Measurements from ENCODE around the gene ZNF223. TPM values are rescaled to one million over a fixed set of nuclear protein-coding genes. Genes with fewer than 3 reads are reported as not detected.

ZNF223 gene
- total RNA-seq, 2 donors from 2014 or later: 0.81 to 2.5 TPM

GRCh38 chr19:44093931-44094765, 42.3 kb downstream of the ZNF223 start, which contains the start of gene ZNF224:
Gene ZNF224 (plus strand): TSS chr19:44094361. CDS start chr19:44097874, 3,513 bp downstream.
- H3K36me3 Mint-ChIP-seq (ENCODE audit: insufficient read depth in 2 of 2): peaks cover 10 to 29% of the 10 kb centered on the region in 2 donors
- DNase-seq (peak; percentile 84 to 85), ATAC-seq (replicated peaks in 1 of 2) (peak; percentile 89 to 94)
- H3K27me3 Mint-ChIP-seq (ENCODE audit: low read depth): no peaks in the 10 kb centered on the region
- peaks cover 22% of the 10 kb centered on the region for H3K4me1 Mint-ChIP-seq (ENCODE audit: low read depth)
- peak within 1 kb of the TSS; percentile 97 to 98 for H3K4me3 Mint-ChIP-seq
- peak within 1 kb of the TSS; percentile 93 for H3K27ac Mint-ChIP-seq
- peaks cover 2 to 5% of the 10 kb centered on the region in 2 donors for H3K9me3 Mint-ChIP-seq

GRCh38 chr19:44107751-44108150, 55.9 kb downstream of the ZNF223 start:
- H3K27me3 Mint-ChIP-seq (ENCODE audit: low read depth): no peaks in the 10 kb centered on the region
- H3K4me1 Mint-ChIP-seq (ENCODE audit: low read depth): peaks cover 8% of the 10 kb centered on the region
- H3K9me3 Mint-ChIP-seq: peaks cover 21 to 35% of the 10 kb centered on the region in 2 donors
- peaks cover 43 to 71% of the 10 kb centered on the region in 2 donors for H3K36me3 Mint-ChIP-seq (ENCODE audit: insufficient read depth in 2 of 2)
- ATAC-seq (replicated peaks in 1 of 2): no peak
- DNase-seq: no peak
- no peak overlapping the region for H3K27ac Mint-ChIP-seq
- H3K4me3 Mint-ChIP-seq: no peak overlapping the region

- Mint-ChIP-seq H3K36me3 (ENCODE audit: insufficient read depth in 2 of 2) (peaks cover 38 to 60% of the 10 kb centered on the region in 2 donors), H3K4me1 (ENCODE audit: low read depth) (peaks cover 15% of the 10 kb centered on the region), H3K4me3 (no peak overlapping the region), H3K27me3 (ENCODE audit: low read depth) (no peaks in the 10 kb centered on the region), H3K9me3 (peaks cover 15 to 34% of the 10 kb centered on the region in 2 donors), H3K27ac (no peak overlapping the region)
- no peak for ATAC-seq (replicated peaks in 1 of 2)
- DNase-seq: no peak
Observed at GRCh38 chr19:44109458-44109857, 57.6 kb downstream of the ZNF223 start.

- Mint-ChIP-seq H3K4me1 (ENCODE audit: low read depth) (peaks cover 22% of the 10 kb centered on the region), H3K27ac (peak overlapping the region; percentile 36), H3K27me3 (ENCODE audit: low read depth) (no peaks in the 10 kb centered on the region), H3K9me3 (peaks cover 10 to 26% of the 10 kb centered on the region in 2 donors), H3K36me3 (ENCODE audit: insufficient read depth in 2 of 2) (peaks cover 22 to 47% of the 10 kb centered on the region in 2 donors), H3K4me3 (peak overlapping the region; percentile 67 to 98)
- peak in 1 of 2 donors; percentile 18 for DNase-seq
- peak in 1 of 2 donors; percentile 33 for ATAC-seq (replicated peaks in 1 of 2)
Observed at GRCh38 chr19:44111910-44112463, 60.2 kb downstream of the ZNF223 start.

- DNase-seq (no peak), ATAC-seq (replicated peaks in 1 of 2) (no peak)
- H3K36me3 Mint-ChIP-seq (ENCODE audit: insufficient read depth in 2 of 2): peaks cover 15 to 43% of the 10 kb centered on the region in 2 donors
- peaks cover 22% of the 10 kb centered on the region for H3K4me1 Mint-ChIP-seq (ENCODE audit: low read depth)
- H3K27me3 Mint-ChIP-seq (ENCODE audit: low read depth): no peaks in the 10 kb centered on the region
- H3K27ac Mint-ChIP-seq: peak overlapping the region; percentile 95
- peak overlapping the region; percentile 98 to 99 for H3K4me3 Mint-ChIP-seq
- peaks cover 4 to 19% of the 10 kb centered on the region in 2 donors for H3K9me3 Mint-ChIP-seq
Observed at GRCh38 chr19:44112802-44113137, 60.9 kb downstream of the ZNF223 start.

GRCh38 chr19:44113138-44113783, 61.4 kb downstream of the ZNF223 start, which contains the start of gene ZNF225:
Gene ZNF225 (plus strand): TSS chr19:44113399. CDS start chr19:44115828, 2,429 bp downstream.
- Mint-ChIP-seq H3K36me3 (ENCODE audit: insufficient read depth in 2 of 2) (peaks cover 11 to 41% of the 10 kb centered on the region in 2 donors), H3K27me3 (ENCODE audit: low read depth) (no peaks in the 10 kb centered on the region), H3K4me3 (peak within 1 kb of the TSS; percentile 98 to 99), H3K27ac (peak within 1 kb of the TSS; percentile 95), H3K9me3 (peaks cover 4 to 14% of the 10 kb centered on the region in 2 donors), H3K4me1 (ENCODE audit: low read depth) (peaks cover 22% of the 10 kb centered on the region)
- DNase-seq (peak; percentile 77 to 84), ATAC-seq (replicated peaks in 1 of 2) (peak; percentile 92 to 94)

- peak in 1 of 2 donors; percentile 10 for ATAC-seq (replicated peaks in 1 of 2)
- Mint-ChIP-seq H3K27ac (peak overlapping the region; percentile 95), H3K4me3 (peak overlapping the region; percentile 98 to 99)
Observed at GRCh38 chr19:44113784-44114390, 62.1 kb downstream of the ZNF223 start.

More at GRCh38 chr19:44113784-44114390, 62.1 kb downstream of the ZNF223 start:
- no peak for DNase-seq
- peaks cover 4 to 11% of the 10 kb centered on the region in 2 donors for H3K9me3 Mint-ChIP-seq
- no peaks in the 10 kb centered on the region for H3K27me3 Mint-ChIP-seq (ENCODE audit: low read depth)
- peaks cover 22% of the 10 kb centered on the region for H3K4me1 Mint-ChIP-seq (ENCODE audit: low read depth)
- peaks cover 11 to 44% of the 10 kb centered on the region in 2 donors for H3K36me3 Mint-ChIP-seq (ENCODE audit: insufficient read depth in 2 of 2)

Other genes with a start within 250 kb of the ZNF223 start
- gene LYPD5, start 249.6 kb upstream of the ZNF223 start, total RNA-seq: 1 to 10 TPM in 1 of 2 donors, under 1 TPM in 1; 0.21 to 1.1 TPM
- gene ZNF283, start 224.7 kb upstream of the ZNF223 start, total RNA-seq: 1 to 10 TPM; 6.9 to 7.3 TPM
- gene ZNF404, start 168.1 kb upstream of the ZNF223 start, total RNA-seq: 1 to 10 TPM; 1.6 to 3.3 TPM
- 10 to 100 TPM; 11.4 to 13.9 TPM for gene ZNF45, start 116.8 kb upstream of the ZNF223 start, total RNA-seq
- 1 to 10 TPM; 3.4 to 3.5 TPM for gene ZNF221, start 100.8 kb upstream of the ZNF223 start, total RNA-seq
- gene ZNF155, start 67.8 kb upstream of the ZNF223 start, total RNA-seq: 1 to 10 TPM; 6.0 to 7.5 TPM
- gene ZNF230, start 49.1 kb upstream of the ZNF223 start, total RNA-seq: 1 to 10 TPM; 5.5 to 5.8 TPM
- 1 to 10 TPM; 2.7 to 3.0 TPM for gene ZNF222, start 26.7 kb upstream of the ZNF223 start, total RNA-seq
- 1 to 10 TPM; 3.3 TPM for gene ZNF284, start 20.1 kb downstream of the ZNF223 start, total RNA-seq
- gene ZNF224, start 42.3 kb downstream of the ZNF223 start, total RNA-seq: 10 to 100 TPM; 23.6 to 26.3 TPM
- gene ZNF225, start 61.4 kb downstream of the ZNF223 start, total RNA-seq: 1 to 10 TPM; 1.9 to 3.0 TPM
- gene ZNF234, start 89.5 kb downstream of the ZNF223 start, total RNA-seq: 1 to 10 TPM; 6.2 to 8.5 TPM
- 10 to 100 TPM; 15.3 to 16.3 TPM for gene ZNF226, start 113.1 kb downstream of the ZNF223 start, total RNA-seq
- gene ZNF227, start 160.5 kb downstream of the ZNF223 start, total RNA-seq: 10 to 100 TPM; 31.5 to 36.6 TPM
- gene ZNF233, start 207.8 kb downstream of the ZNF223 start, total RNA-seq: under 1 TPM; 0.28 to 0.38 TPM